Panc1 (cell line): ENCODE data around the gene PF4V1.

Experiments
- POLR2AphosphoS5 ChIP-seq: IDR thresholded peaks from 2 replicates; pipeline ENCODE4 v1.6.1; 2012; ENCODE audit warnings: mild to moderate bottlenecking, low read depth, low read length, moderate library complexity
- REST ChIP-seq, 2 experiments: IDR thresholded peaks; 2 replicates each; pipeline ENCODE4 v1.6.1; 2011 to 2012; ENCODE audit warnings: low read depth in 2 of 2, control low read depth in 1 of 2, low read length in 1 of 2, mild to moderate bottlenecking in 1 of 2, moderate library complexity in 1 of 2; ENCODE audit not compliant: insufficient read depth in 1 of 2
- SIN3A ChIP-seq: IDR thresholded peaks from 2 replicates; pipeline ENCODE4 v1.6.1; 2012; ENCODE audit warnings: low read depth, mild to moderate bottlenecking, low read length, moderate library complexity, borderline replicate concordance; ENCODE audit not compliant: insufficient read depth
- TCF7L2 ChIP-seq: IDR thresholded peaks from 2 replicates; pipeline ENCODE4 v1.6.1; 2011; ENCODE audit warnings: mild to moderate bottlenecking, low read depth, low read length, inconsistent platforms
- TF ChIP-seq, protein P1 (sequence below): fragments of 450-650 bp; IDR thresholded peaks from 2 replicates; pipeline ENCODE4 v1.5.1; 2017; ENCODE audit warnings: mild to moderate bottlenecking

DNA sequence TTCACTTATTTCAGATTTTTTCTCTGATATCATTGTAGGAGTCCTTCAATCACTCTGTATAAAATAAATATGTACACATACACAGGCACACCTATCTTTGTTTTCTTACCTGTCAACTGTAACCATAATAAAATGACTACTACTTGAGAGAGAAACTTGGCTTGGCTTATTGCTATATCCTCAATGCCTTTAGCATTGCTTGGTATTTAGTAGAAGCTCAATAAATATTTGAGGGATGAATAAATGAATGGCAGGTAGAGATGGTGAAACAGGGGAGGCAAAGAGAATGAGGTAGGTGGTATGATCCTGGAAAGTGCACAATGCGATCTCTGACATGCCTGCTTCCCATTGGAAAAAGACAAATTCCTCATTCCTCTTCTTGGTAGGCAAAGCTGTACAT, 38.4 kb upstream of the PF4V1 start:
- TF ChIP-seq, protein P1, sequence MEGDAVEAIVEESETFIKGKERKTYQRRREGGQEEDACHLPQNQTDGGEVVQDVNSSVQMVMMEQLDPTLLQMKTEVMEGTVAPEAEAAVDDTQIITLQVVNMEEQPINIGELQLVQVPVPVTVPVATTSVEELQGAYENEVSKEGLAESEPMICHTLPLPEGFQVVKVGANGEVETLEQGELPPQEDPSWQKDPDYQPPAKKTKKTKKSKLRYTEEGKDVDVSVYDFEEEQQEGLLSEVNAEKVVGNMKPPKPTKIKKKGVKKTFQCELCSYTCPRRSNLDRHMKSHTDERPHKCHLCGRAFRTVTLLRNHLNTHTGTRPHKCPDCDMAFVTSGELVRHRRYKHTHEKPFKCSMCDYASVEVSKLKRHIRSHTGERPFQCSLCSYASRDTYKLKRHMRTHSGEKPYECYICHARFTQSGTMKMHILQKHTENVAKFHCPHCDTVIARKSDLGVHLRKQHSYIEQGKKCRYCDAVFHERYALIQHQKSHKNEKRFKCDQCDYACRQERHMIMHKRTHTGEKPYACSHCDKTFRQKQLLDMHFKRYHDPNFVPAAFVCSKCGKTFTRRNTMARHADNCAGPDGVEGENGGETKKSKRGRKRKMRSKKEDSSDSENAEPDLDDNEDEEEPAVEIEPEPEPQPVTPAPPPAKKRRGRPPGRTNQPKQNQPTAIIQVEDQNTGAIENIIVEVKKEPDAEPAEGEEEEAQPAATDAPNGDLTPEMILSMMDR: no peak
- TF ChIP-seq POLR2AphosphoS5 (no peak), SIN3A (no peak), TCF7L2 (no peak), REST (IDR thresholded peaks at IDR 0.05; ENCODE audit: insufficient read depth in 1 of 2, low read depth in 2 of 2, low read length in 1 of 2) (no peak)
